ENCODE measurements around the gene NME7.
A peak's percentile ranks its signal among the peaks of the same experiment; 100 is the strongest.

NME7 gene

GRCh38 chr1:169360415-169360814, 7.2 kb downstream of the NME7 start:
- H3K27ac ChIP-seq (ENCODE audit: low read depth, low read length, poor library complexity, severe bottlenecking): no peak overlapping the region

GRCh38 chr1:169348383-169349036, 19.1 kb downstream of the NME7 start:
- H3K9me2 ChIP-seq (ENCODE audit: low read depth, low read length): no peaks in the 10 kb centered on the region
- H3K27ac ChIP-seq (ENCODE audit: low read depth, low read length, poor library complexity, severe bottlenecking): no peak overlapping the region
- H4K20me1 ChIP-seq (ENCODE audit: insufficient read depth, low read length): no peaks in the 10 kb centered on the region
- H3K4me2 ChIP-seq (ENCODE audit: low read length): no peak overlapping the region
- no peaks in the 10 kb centered on the region for H3K9me3 ChIP-seq (ENCODE audit: low read length)
- H3K4me1 ChIP-seq (ENCODE audit: insufficient read depth, low read length, severe bottlenecking): no peaks in the 10 kb centered on the region
- H3F3A ChIP-seq (ENCODE audit: insufficient read depth, low read length): no peaks in the 10 kb centered on the region
- H3K79me2 ChIP-seq (ENCODE audit: insufficient read depth, low read length): no peaks in the 10 kb centered on the region
- TF ChIP-seq CTCF (IDR thresholded peaks at IDR 0.05; ENCODE audit: low read length) (peak; percentile 86), EZH2 (IDR thresholded peaks at IDR 0.05; ENCODE audit: borderline replicate concordance, low read length) (no peak)
- no peak overlapping the region for H2AFZ ChIP-seq (ENCODE audit: low read length)
- no peak overlapping the region for H3K9ac ChIP-seq (ENCODE audit: low read length)
- no peaks in the 10 kb centered on the region for H3K27me3 ChIP-seq (ENCODE audit: insufficient read depth, low read length)
- H3K36me3 ChIP-seq (ENCODE audit: insufficient read depth, low read length): no peaks in the 10 kb centered on the region
- no peak overlapping the region for H3K4me3 ChIP-seq (ENCODE audit: low read depth, low read length, poor library complexity, severe bottlenecking)

More at GRCh38 chr1:169360415-169360814, 7.2 kb downstream of the NME7 start:
- Histone ChIP-seq H3K4me2 (ENCODE audit: low read length) (no peak overlapping the region), H4K20me1 (ENCODE audit: insufficient read depth, low read length) (no peaks in the 10 kb centered on the region), H3K9ac (ENCODE audit: low read length) (no peak overlapping the region), H3K9me3 (ENCODE audit: low read length) (no peaks in the 10 kb centered on the region), H2AFZ (ENCODE audit: low read length) (no peak overlapping the region), H3K36me3 (ENCODE audit: insufficient read depth, low read length) (no peaks in the 10 kb centered on the region), H3K9me2 (ENCODE audit: low read depth, low read length) (no peaks in the 10 kb centered on the region), H3F3A (ENCODE audit: insufficient read depth, low read length) (no peaks in the 10 kb centered on the region), H3K27me3 (ENCODE audit: insufficient read depth, low read length) (no peaks in the 10 kb centered on the region), H3K79me2 (ENCODE audit: insufficient read depth, low read length) (no peaks in the 10 kb centered on the region), H3K4me3 (ENCODE audit: low read depth, low read length, poor library complexity, severe bottlenecking) (no peak overlapping the region), H3K4me1 (ENCODE audit: insufficient read depth, low read length, severe bottlenecking) (peaks cover 11% of the 10 kb centered on the region)
- TF ChIP-seq CTCF (IDR thresholded peaks at IDR 0.05; ENCODE audit: low read length): no peak
- TF ChIP-seq EZH2 (IDR thresholded peaks at IDR 0.05; ENCODE audit: borderline replicate concordance, low read length): no peak

GRCh38 chr1:169347688-169348382, 19.8 kb downstream of the NME7 start:
- H3K4me3 ChIP-seq (ENCODE audit: low read depth, low read length, poor library complexity, severe bottlenecking): no peak overlapping the region
- H3F3A ChIP-seq (ENCODE audit: insufficient read depth, low read length): no peaks in the 10 kb centered on the region
- no peaks in the 10 kb centered on the region for H3K79me2 ChIP-seq (ENCODE audit: insufficient read depth, low read length)
- H3K27me3 ChIP-seq (ENCODE audit: insufficient read depth, low read length): no peaks in the 10 kb centered on the region
- H3K9me2 ChIP-seq (ENCODE audit: low read depth, low read length): no peaks in the 10 kb centered on the region
- H3K9ac ChIP-seq (ENCODE audit: low read length): no peak overlapping the region
- no peaks in the 10 kb centered on the region for H3K9me3 ChIP-seq (ENCODE audit: low read length)
- H4K20me1 ChIP-seq (ENCODE audit: insufficient read depth, low read length): no peaks in the 10 kb centered on the region
- no peaks in the 10 kb centered on the region for H3K4me1 ChIP-seq (ENCODE audit: insufficient read depth, low read length, severe bottlenecking)
- H3K36me3 ChIP-seq (ENCODE audit: insufficient read depth, low read length): no peaks in the 10 kb centered on the region
- no peak overlapping the region for H3K27ac ChIP-seq (ENCODE audit: low read depth, low read length, poor library complexity, severe bottlenecking)
- H2AFZ ChIP-seq (ENCODE audit: low read length): no peak overlapping the region
- H3K4me2 ChIP-seq (ENCODE audit: low read length): no peak overlapping the region
- TF ChIP-seq EZH2 (IDR thresholded peaks at IDR 0.05; ENCODE audit: borderline replicate concordance, low read length): no peak
- TF ChIP-seq CTCF (IDR thresholded peaks at IDR 0.05; ENCODE audit: low read length): no peak

Measured in OCI-LY1 (cell line).